Kidney (tissue), 14 donors: ENCODE measurements around the gene HMGA1. TPM values are rescaled to one million over a fixed set of nuclear protein-coding genes. Genes with fewer than 3 reads are reported as not detected.
A peak's percentile ranks its signal among the peaks of the same experiment; 100 is the strongest.
"Not testable (repeated sequence)": the region's sequence is repeated elsewhere in the genome, so short reads cannot be mapped to it uniquely, and the experiment has no call there.

Experiments
- DNase-seq, 5 donors: peaks; one replicate each; pipeline ENCODE4 v3.0.0-alpha.2; 2013 to 2020
- FAIRE-seq: peaks from 2 replicates; lab custom pipeline; 2012; peaks lifted over from hg19 to GRCh38; lab: Jason Lieb, UNC
- H3K27ac ChIP-seq, 2 donors: one replicate each; pipeline ENCODE4 v1.7.0; 2013; ENCODE audit warnings: low read depth in 2 of 2, low read length in 2 of 2, inconsistent platforms in 1 of 2
- H3K27me3 ChIP-seq: one replicate; pipeline ENCODE4 v1.7.1; 2013; ENCODE audit warnings: low read length, inconsistent platforms; ENCODE audit not compliant: control insufficient read depth, insufficient read depth
- H3K36me3 ChIP-seq, 3 donors: one replicate each; pipeline versions ENCODE4 v1.7.0 to v1.7.1; 2013; ENCODE audit warnings: low read length in 3 of 3, control low read depth in 1 of 3, inconsistent platforms in 1 of 3; ENCODE audit not compliant: insufficient read depth in 3 of 3, control insufficient read depth in 2 of 3
- H3K4me1 ChIP-seq, 3 donors: one replicate each; pipeline versions ENCODE4 v1.7.0 to v1.7.1; 2013; ENCODE audit warnings: low read length in 3 of 3, inconsistent platforms in 1 of 3, low read depth in 1 of 3; ENCODE audit not compliant: control insufficient read depth in 2 of 3, insufficient read depth in 2 of 3
- H3K4me3 ChIP-seq, 3 donors: one replicate each; pipeline versions ENCODE4 v1.7.0 to v1.8.1; 2013; ENCODE audit warnings: low read length in 3 of 3, control low read depth in 1 of 3, inconsistent platforms in 1 of 3
- H3K9ac ChIP-seq, 3 donors: one replicate each; pipeline versions ENCODE4 v1.7.0 to v1.7.1; 2013; ENCODE audit warnings: low read length in 3 of 3, control low read depth in 1 of 3, inconsistent platforms in 1 of 3
- H3K9me3 ChIP-seq, 3 donors: one replicate each; pipeline versions ENCODE4 v1.7.0 to v1.7.1; 2013; ENCODE audit warnings: low read length in 3 of 3, control low read depth in 1 of 3, inconsistent platforms in 1 of 3; ENCODE audit not compliant: control insufficient read depth in 2 of 3, insufficient read depth in 1 of 3
- intact Hi-C: fragments of 100-400 bp; cut with DNase I; formaldehyde crosslinking; loops from one replicate; pipeline ENCODE4 v1.11.1; 2022
- polyA plus RNA-seq: library from polyadenylated mRNA; stranded (reverse); fragments of 350-450 nt; fragmentation: Illumina TruSeq; extraction: RNeasy Lipid Tissue Mini Kit (QIAGEN cat#74804); gene quantifications from one replicate; pipeline ENCODE4 v1.2.3, GENCODE V29; 2014; ENCODE audit warnings: low read depth, low replicate concordance; ENCODE audit not compliant: insufficient read depth
- total RNA-seq: library from RNA; stranded (reverse); fragmentation: NEBNext Ultra II Directional; extraction: Animal tissue kit (Norgen Biotek cat#: 25700); gene quantifications from one replicate; pipeline ENCODE4 v1.2.1, GENCODE V29; 2021
- TF ChIP-seq, protein P1 (sequence below): IDR thresholded peaks from 3 replicates; pipeline ENCODE4 v1.5.1; 2012; ENCODE audit warnings: mild to moderate bottlenecking, moderate library complexity, borderline replicate concordance; ENCODE audit not compliant: insufficient read depth; ENCODE audit errors: extremely low read depth
- donor health status: control.
- donor health status: control.
- donor health status: control.
- donor health status: control.
- donor health status: control.
- donor health status: DM: yes; HTN: yes; CAD: no.
- donor health status: Normal renal cell carcinoma (clear cell type).

HMGA1 gene
- total and polyA plus RNA-seq, 2 donors from 2014 or later = 27.1 to 46.5 TPM

- TF ChIP-seq, protein P1, sequence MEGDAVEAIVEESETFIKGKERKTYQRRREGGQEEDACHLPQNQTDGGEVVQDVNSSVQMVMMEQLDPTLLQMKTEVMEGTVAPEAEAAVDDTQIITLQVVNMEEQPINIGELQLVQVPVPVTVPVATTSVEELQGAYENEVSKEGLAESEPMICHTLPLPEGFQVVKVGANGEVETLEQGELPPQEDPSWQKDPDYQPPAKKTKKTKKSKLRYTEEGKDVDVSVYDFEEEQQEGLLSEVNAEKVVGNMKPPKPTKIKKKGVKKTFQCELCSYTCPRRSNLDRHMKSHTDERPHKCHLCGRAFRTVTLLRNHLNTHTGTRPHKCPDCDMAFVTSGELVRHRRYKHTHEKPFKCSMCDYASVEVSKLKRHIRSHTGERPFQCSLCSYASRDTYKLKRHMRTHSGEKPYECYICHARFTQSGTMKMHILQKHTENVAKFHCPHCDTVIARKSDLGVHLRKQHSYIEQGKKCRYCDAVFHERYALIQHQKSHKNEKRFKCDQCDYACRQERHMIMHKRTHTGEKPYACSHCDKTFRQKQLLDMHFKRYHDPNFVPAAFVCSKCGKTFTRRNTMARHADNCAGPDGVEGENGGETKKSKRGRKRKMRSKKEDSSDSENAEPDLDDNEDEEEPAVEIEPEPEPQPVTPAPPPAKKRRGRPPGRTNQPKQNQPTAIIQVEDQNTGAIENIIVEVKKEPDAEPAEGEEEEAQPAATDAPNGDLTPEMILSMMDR = no peak
- Histone ChIP-seq H3K27ac (no peak overlapping the region), H3K36me3 (no peaks in the 10 kb centered on the region), H3K4me1 (peaks cover 0 to 6% (median 4%) of the 10 kb centered on the region in 3 donors), H3K9ac (peak overlapping the region in 1 of 3 donors; percentile 7), H3K4me3 (no peak overlapping the region), H3K27me3 (no peaks in the 10 kb centered on the region), H3K9me3 (no peaks in the 10 kb centered on the region)
- DNase-seq (peak in 1 of 5 donors; percentile 47), FAIRE-seq (no peak)
- intact Hi-C loops = loop anchor here (10.0 kb wide), 1 partner anchor 172 kb away; no protein-coding TSS in a partner anchor
These were observed 6.6 kb downstream of the HMGA1 start for GRCh38 chr6:34243131-34243771.

- H3K27me3 ChIP-seq = no peaks in the 10 kb centered on the region
- H3K27ac ChIP-seq = peak overlapping the region in 1 of 2 donors; percentile 9
- DNase-seq (peak in 1 of 5 donors; percentile 89), FAIRE-seq (no peak)
- no peaks in the 10 kb centered on the region for H3K36me3 ChIP-seq
- peak overlapping the region in 1 of 3 donors; percentile 7 for H3K9ac ChIP-seq
- no peaks in the 10 kb centered on the region for H3K9me3 ChIP-seq
- peaks cover 0 to 10% (median 0%) of the 10 kb centered on the region in 3 donors for H3K4me1 ChIP-seq
- intact Hi-C loops = loop anchor here (10.0 kb wide), 1 partner anchor 171 kb away; no protein-coding TSS in a partner anchor
- no peak overlapping the region for H3K4me3 ChIP-seq
- TF ChIP-seq, protein P1 = peak; percentile 14
These were observed 7.5 kb downstream of the HMGA1 start for GRCh38 chr6:34243901-34244884.

DNA sequence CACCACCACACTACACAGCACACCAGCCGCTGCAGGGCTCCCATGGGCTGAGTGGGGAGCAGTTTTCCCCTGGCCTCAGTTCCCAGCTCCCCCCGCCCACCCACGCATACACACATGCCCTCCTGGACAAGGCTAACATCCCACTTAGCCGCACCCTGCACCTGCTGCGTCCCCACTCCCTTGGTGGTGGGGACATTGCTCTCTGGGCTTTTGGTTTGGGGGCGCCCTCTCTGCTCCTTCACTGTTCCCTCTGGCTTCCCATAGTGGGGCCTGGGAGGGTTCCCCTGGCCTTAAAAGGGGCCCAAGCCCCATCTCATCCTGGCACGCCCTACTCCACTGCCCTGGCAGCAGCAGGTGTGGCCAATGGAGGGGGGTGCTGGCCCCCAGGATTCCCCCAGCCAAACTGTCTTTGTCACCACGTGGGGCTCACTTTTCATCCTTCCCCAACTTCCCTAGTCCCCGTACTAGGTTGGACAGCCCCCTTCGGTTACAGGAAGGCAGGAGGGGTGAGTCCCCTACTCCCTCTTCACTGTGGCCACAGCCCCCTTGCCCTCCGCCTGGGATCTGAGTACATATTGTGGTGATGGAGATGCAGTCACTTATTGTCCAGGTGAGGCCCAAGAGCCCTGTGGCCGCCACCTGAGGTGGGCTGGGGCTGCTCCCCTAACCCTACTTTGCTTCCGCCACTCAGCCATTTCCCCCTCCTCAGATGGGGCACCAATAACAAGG is 8.5 kb downstream of the HMGA1 start:
- not testable (repeated sequence) for H3K9me3 ChIP-seq, H3K4me3 ChIP-seq, H3K27ac ChIP-seq, H3K9ac ChIP-seq, FAIRE-seq, H3K4me1 ChIP-seq, H3K36me3 ChIP-seq, H3K27me3 ChIP-seq
- intact Hi-C loops = loop anchor here (10.0 kb wide), 1 partner anchor 170 kb away; no protein-coding TSS in a partner anchor
- peak in 1 of 5 donors; percentile 68 for DNase-seq

GRCh38 chr6:34245761-34246140 is 9.1 kb downstream of the HMGA1 start:
- not testable (repeated sequence) for H3K9ac ChIP-seq, H3K9me3 ChIP-seq, H3K27ac ChIP-seq, H3K36me3 ChIP-seq, H3K4me3 ChIP-seq, H3K27me3 ChIP-seq, H3K4me1 ChIP-seq, FAIRE-seq
- peak in 1 of 5 donors; percentile 26 for DNase-seq
- intact Hi-C loops = loop anchor here (10.0 kb wide), 1 partner anchor 169 kb away; no protein-coding TSS in a partner anchor
